Activated T-helper 1 cell treated with anti-CD3 and anti-CD28 coated beads, Interleukin-2, amount 50 U/mL, for 16 hours (primary cell): ENCODE data around the gene HRAS.
"Not testable (repeated sequence)": the region's sequence is repeated elsewhere in the genome, so short reads cannot be mapped to it uniquely, and the experiment has no call there.

Source experiments
- DNase-seq, 2 donors: peaks; one replicate each; pipeline ENCODE4 v3.0.0-alpha.2; 2020; ENCODE audit warnings: low read depth in 1 of 2, low spot score in 1 of 2

Gene HRAS

DNA sequence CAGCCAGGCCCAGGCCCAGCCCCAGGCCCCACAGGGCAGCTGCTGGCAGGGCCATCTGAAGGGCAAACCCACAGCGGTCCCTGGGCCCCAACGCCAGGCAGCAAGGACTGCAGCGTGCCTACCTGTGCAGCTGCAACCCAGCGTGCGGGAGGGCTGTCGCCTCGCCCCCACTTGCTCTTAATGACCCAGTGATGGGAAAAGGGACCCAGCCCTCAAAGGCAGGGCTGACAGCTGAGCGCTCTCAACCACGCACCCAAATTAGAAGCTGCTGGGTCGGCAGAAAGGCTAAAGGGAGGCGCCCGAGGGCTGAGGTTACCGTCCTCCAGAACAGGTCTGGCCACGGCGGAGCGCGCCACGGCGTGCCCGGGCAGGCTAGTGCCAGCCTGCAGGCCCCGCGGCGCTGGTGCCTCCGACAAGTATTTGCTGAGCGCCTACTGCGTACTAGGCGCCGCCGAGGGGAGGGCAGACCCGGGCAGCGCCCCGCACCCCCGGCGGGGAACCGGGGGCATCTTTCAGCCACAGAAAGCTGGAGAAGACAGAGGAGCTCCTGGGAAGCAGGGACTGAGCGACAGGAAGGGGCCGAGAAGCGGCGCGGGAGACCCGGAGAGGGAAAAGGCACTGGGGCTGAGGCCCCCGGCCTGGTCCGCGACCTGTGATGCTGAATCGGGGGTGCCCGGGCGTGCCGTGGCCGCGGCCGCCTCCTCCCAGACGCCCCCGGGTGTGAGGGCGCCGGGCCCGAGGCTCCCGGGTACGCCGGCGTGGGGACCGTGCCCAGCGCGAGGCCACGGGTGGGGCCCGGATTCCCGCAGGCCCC is 773 bp downstream of the HRAS start:
- no peak for DNase-seq

DNA sequence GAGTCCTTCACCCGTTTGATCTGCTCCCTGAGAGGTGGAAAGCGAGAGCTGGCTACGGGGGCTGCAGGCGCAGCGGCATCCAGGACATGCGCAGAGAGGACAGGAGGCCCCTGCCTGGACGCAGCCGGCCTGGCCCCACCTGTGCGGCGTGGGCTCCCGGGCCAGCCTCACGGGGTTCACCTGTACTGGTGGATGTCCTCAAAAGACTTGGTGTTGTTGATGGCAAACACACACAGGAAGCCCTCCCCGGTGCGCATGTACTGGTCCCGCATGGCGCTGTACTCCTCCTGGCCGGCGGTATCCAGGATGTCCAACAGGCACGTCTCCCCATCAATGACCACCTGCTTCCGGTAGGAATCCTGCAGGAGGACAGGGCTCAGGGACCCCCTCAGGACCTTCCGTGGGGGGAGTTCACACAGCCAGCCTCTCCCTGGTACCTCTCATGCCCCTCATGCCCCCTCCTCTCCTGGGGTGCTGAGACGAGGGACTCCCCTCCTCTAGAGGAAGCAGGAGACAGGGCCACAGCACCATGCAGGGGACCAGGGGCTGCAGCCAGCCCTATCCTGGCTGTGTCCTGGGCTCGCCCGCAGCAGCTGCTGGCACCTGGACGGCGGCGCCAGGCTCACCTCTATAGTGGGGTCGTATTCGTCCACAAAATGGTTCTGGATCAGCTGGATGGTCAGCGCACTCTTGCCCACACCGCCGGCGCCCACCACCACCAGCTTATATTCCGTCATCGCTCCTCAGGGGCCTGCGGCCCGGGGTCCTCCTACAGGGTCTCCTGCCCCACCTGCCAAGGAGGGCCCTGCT is 1.6 kb downstream of the HRAS start:
- no peak for DNase-seq

DNA sequence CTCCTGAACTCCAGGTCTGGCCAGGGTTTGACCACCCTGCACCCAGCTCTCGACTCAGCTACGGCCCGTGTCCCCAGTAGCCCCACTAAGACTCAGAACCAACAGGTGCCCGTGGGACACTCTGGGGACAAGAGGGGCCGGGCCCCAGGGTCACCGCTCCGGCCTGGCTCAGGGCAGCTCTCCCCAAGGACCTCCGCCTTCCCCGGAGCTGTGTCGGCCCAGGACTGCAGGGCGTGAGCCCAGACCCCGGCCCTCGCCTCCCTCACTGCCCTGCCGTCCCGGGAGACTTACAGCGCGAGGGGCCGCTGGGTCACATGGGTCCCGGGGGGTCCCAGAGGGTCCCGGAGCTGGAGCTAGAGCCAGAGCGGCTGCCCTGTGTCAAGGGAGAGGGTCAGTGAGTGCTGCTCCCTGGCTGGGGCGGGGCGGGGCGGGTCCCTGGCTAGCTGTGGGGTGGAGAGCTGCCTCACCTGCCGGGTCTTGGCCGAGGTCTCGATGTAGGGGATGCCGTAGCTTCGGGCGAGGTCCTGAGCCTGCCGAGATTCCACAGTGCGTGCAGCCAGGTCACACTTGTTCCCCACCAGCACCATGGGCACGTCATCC is 2.3 kb downstream of the HRAS start:
- DNase-seq: no peak

DNA sequence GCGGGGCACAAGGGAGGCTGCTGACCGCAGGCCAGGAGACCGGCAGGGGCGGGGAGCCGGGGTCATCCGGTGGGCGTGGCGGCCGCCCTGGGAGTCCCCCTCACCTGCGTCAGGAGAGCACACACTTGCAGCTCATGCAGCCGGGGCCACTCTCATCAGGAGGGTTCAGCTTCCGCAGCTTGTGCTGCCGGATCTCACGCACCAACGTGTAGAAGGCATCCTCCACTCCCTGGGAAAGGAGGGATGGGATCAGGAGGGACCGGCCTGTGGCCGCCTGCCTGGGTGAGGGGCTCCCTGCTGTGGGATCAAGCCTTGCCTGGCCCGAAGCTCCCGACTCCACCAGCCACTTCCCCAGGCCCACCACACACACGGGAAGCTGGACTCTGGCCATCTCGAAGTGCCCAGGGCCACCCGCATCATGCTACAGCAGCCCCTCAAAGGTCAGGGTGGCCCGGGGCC is 2.8 kb downstream of the HRAS start:
- DNase-seq: no peak

DNA sequence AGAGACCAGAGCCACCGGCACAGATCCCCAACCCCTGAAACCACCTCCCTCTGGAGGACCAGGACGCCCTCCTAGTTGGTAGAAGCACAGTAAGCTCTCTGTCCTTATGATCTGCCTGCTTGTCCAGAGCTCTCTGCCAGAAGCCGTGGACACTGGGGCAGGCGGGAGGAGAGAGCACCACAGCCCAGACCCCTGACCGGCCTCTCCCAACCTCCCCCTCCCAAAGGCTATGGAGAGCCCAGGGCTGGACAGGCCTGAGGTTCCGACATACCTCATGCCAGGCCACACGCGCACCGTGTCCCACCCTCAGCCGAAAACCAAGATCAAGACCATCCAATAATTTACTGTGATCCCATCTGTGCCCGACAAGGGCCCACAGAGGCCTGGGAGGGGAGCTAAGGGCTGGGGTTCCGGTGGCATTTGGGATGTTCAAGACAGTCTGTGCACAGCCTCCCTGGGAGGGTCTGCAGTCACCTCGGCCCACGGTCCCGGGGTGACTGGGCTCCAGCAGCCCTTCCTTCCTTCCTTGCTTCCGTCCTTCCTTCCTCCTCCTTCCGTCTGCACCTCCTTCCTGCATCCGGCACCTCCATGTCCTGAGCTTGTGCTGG is 3.4 kb downstream of the HRAS start:
- DNase-seq: no peak

DNA sequence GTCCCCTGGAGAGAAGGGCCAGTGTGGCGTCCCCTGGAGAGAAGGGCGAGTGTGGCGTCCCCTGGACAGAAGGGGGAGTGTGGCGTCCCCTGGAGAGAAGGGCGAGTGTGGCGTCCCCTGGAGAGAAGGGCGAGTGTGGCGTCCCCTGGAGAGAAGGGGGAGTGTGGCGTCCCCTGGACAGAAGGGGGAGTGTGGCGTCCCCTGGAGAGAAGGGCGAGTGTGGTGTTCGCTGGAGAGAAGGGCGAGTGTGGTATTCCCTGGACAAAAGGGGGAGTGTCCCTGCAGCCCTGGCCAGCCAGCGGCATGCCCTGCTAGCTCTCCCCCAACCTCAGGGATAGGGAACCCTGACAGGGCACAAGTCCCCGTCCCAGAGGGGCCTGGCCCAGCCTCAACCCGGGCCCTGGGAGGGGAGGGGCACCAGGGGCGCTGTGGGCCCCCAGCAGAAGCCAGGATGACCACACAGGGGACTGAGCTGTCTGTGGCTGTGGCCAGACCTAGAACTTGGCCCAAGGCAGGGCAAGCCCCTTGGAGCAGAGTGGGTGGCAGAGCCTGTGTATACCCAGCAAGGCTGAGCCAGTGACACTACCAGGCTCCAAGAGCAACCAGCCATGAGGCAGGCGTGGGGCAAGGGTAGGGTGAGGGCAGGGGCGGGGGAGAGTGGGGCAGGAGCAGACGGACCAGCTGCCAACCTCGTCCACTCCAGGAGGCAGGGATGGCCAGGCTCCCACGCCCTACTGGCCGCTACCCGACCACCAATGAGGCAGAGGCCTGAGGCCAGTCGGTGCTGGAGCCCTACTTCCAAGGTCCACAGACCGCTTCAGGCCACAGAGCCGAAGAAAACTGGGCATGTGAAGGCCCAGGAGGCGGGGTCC is 4.2 kb downstream of the HRAS start:
- DNase-seq: no peak

DNA sequence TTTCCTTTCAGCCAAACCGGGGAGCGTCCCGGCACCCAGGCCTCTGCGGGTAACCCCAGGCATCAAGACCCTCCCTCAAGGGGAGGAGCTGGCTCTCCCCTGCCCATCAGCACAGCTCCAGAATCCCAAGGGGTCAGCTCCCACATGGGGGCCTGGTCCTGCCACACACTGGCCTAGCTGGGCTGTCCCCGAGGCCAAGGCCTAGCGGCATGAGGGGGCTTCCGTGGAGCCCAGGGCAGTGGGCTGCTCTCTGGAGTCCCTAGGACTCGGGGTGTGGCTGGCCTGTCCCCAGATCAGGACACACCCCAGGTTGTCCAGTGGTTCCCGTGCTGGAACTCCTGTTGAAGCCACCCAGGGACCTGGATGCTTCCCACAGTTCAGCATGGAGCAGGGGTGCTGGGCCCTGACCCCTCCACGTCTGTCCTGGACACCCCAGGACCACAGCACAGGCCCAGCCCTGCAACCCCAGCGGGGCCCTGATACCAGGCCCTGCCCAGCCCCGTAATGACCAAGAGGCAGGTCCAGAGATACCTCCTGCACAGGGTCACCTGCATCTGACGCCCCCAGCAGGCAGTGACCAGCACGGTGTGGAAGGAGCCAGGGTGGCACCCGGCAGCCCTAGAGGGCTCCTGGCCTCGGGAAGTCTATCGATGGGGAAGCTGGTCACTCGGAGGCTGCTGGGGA is 5.5 kb downstream of the HRAS start:
- no peak for DNase-seq

DNA sequence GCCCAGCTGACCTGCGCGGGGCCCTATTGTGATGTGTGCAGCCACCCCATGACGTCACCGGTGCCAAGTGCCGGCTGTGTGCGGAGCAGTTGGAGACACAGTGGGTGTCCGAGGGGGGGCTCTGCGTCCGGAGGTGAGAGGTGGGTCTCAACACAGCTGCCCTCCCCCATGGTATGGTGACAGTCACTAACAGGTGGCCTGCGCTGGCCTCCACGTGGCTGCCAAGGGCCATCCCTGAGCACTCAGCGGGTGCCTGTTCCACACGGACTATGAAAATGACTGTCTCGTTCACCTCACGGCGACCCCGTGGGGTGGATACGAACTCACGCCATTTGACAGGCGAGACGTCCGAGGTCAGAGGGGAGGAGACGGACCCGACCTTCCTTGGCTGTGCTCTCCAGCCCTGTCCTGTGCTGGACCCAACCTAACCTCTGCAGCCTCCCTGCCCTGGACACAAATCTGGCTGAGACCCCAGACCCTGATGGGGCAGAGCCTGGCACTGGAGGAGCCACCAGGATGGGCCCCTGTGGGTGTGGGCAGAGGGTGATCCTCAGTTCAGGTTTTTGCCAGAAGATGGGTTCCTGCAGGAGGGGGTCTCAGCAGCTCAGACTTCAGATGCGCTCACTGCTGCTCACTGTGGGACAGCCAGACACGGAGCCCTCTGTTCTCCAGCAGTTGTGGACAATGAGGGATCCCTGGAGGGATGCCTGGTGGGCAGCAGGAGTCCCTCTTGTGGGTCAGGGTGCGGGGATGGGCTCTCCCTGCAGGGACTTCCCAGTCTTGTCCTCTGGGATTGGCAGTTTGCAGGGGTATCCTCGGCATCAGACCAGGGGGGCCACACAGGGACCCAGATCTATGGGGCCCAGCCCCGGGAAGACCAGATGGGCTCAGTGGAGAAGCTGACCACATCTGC is 6.3 kb downstream of the HRAS start:
- DNase-seq: no peak

DNA sequence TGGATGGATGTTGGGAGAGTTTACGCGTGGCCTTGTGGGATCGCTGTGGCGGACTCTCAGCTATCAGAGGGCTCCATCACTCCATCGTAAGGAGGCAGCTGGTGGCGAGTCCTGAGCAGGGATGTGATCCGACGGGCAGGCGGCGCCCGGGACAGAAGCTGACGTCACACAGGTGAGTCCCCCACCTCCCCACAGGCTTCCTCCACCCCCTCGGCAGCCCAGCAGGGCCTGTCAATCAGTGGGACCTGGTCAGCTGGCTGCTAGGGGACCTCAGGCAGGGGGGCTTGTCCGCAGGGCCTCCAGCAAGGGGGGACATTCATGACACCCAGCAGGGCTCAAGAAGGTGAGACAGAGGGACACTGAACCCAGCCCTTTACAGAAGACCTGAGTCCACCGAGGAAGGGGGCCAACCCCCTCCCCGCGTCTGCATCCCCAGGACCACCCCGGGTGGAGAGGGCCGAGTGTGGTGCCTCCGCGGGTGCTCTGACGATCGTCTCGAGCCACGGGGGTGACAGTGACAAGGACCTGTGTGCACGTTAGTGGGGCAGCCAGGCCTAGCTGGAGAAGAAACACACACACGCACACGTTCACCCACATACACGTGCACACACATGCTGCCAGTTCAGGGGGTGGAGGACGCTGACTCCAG is 7.1 kb downstream of the HRAS start:
- DNase-seq: no peak

DNA sequence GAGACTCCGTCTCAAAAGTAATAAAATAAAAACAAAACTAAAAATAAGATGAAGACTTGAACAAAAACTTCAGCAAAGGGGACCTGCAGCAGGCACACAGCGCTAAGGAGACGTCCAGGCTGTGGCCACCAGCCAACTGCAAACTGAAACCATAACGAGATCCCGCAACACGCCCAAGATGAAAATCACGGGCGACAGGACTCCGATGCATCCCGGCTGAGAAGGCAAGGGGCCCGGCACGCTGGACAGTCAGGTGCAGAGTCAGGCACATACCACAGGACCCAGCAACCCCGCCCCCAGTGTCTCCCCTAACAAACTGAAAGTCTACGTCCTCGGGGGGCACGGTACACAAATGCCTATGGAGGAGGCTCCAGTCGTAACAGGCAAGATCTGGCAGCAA is 9.2 kb downstream of the HRAS start:
- no peak for DNase-seq

DNA sequence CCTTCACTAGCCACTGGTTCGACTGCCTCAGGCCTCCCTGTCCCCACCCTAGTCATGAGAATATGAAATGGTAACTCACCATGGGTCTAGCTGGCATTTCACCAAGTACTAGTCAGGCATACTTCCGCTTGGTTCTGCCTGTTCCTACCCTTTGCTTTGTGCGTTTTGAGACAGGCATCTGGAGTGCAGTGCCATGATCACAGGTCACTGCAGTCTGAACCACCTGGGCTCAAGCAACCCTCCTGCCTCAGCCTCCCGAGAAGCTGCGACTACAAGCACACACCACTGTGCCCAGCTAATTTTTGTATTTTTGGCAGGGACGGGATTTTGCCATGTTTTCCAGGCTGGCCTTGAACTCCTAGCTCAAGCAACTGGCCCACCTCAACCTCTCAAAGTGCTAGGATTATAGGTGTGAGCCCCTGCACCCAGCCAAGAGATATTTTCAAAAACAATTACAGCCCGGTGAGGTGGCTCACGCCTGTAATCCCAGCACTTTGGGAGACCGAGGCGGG is 14.1 kb downstream of the HRAS start:
- DNase-seq: no peak

DNA sequence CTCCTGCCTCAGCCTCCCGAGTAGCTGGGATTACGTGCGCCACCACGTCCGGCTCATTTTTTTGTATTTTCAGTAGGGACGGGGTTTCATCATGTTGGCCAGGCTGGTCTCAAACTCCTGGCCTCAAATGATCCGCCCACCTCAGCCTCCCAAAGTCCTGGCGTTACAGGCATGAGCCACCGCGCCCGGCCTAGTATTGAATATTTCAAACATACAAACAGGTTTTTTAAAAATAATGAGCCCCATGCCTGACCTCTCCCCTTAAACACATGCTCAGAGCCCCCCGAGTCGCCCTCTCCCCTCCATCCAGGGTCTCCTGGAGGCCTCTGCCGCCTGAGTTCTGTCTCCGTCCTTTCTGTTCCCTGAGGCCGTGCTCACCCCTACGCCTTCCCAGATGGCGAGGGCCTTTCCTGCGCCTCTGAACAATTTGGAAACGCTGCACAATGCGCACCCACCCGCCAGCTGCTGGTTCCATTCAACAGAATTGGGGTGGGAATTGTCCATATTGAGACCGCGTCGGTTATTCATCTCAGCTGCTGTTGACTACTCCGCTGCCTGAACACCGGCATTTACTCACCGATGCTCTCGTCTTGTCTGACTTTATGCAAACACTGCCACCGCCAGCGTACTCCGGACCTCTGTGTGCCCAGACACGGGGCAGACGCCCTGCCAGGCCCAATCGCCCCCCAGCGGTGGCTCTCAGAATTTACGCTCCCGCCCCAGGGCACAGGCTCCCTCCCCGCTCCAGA is 14.8 kb downstream of the HRAS start:
- no peak for DNase-seq

DNA sequence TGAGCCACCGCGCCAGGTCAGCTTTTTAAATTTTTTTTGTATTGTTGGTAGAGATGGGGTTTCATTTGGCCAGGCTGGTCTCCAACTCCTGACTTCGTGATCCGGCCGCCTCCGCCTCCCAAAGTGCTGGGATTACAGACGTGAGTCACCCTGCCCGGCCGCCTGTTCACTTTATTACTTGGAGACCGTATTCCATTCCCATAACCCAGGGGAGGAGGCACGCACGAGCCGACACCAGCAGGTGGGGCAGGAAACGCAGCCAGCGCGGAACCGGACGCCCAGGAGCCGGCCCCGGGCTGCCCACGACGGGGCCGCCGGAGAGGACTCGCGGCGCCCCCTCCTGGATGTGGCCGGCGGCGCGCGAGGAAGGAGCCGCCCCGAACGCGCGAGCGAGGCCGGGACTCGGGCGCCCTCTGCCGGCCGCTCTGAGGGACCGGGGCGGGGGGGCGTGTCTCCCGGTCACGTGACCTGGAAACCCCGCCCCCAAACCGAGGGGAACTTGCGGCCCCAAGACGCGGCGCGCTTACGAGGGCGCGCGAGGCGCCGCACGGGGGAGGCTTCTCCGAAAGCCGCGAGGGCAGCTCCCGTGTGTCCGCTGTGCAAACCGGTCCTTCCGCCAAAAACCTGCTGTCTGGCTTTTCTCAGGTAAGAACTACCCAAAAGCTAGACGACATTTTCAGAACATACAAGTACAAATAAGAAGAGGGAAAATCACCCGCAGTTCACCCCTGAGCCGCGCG is 16.7 kb downstream of the HRAS start:
- DNase-seq: peak; percentile 74 to 89

DNA sequence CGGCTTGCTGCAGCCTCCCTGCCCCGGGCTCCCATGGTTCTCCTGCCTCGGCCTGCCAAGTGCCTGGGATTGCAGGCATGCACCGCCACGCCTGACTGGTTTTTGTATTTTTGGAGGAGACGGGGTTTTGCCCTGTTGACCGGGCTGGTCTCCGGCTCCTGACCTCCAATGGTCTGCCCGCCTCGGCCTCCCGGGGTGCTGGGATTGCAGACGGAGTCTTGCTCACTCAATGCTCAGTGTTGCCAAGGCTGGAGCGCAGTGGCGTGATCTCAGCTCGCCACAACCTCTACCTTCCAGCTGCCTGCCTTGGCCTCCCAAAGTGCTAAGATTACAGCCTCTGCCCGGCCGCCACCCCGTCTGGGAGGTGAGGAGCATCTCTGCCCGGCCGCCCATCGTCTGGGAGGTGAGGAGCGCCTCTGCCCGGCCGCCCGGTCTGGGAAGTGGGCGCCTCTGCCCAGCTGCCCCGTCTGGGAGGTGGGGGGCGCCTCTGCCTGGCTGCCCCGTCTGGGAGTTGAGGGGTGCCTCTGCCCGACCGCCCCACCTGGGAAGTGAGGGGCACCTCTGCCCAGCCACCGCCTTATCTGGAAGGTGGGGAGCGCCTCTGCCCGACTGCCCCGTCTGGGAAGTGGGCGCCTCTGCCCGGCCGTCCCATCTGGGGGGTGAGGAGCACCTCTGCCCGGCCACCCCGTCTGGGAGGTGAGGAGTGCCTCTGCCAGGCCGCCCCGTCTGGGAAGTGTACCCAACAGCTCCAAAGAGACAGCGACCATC is 18.3 kb downstream of the HRAS start:
- not testable (repeated sequence) for DNase-seq

DNA sequence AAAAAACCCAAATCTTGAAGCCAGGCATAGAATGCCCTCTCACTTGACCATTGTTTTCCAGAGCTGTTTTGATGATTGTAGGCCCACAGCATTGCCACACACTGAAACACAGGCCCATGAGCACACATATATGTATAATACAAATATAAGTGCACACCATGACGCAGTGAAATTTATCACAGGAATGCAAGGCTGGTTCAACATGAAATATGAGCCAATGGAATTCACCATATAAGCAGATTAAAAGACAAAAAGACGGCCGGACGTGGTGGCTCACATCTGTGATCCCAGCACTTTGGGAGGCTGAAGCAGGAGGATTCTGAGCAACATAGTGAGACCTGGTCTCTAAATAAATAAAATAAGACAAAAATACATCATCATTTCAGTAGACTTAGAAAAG is 19.0 kb downstream of the HRAS start:
- DNase-seq: no peak

DNA sequence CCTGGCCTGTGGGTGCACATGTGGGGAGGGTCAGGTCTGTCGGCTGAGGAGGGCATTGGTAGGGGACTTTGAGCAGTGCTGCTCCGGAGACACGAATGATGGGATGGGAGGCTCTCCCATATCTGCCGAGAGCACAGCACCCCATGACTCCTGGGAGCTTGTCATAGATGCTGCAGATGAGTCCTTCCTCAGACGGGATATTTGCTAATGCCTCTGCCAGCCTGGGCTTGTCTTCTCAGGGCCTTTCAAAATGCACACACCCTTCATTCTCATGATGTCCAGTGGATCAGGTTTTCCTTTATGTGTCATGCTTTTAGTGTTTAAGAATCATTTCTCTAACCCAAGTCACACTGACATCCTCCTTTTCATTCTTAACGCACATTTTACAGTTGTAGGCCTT is 20.2 kb downstream of the HRAS start:
- no peak for DNase-seq
